Endothelial cell of umbilical vein (primary cell): ENCODE data around the gene PLEKHG2. TPM values are rescaled to one million over a fixed set of nuclear protein-coding genes. Genes with fewer than 3 reads are reported as not detected.

ENCODE experiments used
- BruUV-seq: library from RNA; stranded (reverse); fragments of 400-500 nt; replicated peaks from 2 replicates; lab custom pipeline; 2021; lab: Mats Ljungman, UMichigan
- CTCF ChIA-PET: fragments of 300-600, 350-600 bp; sonication (Branson Sonifier 250); formaldehyde crosslinking; loops from one replicate; lab custom pipeline; 2021; ENCODE audit warnings: antibody characterized with exemption, inconsistent platforms; lab: Charles Lee
- POLR2A ChIA-PET: fragments of 300-600, 350-600 bp; sonication (Branson Sonifier 250); formaldehyde crosslinking; loops from one replicate; lab custom pipeline; 2021; ENCODE audit warnings: antibody characterized with exemption, inconsistent platforms; lab: Charles Lee
- DNase-seq: peaks from one replicate; pipeline ENCODE4 v3.0.0-alpha.2; 2011; ENCODE audit warnings: low read depth, low spot score
- FAIRE-seq: peaks from 2 replicates; lab custom pipeline; 2011; peaks lifted over from hg19 to GRCh38; lab: Jason Lieb, UNC
- H2AFZ ChIP-seq: 2 replicates; pipeline ENCODE4 v1.6.0; 2012; ENCODE audit warnings: low read depth, low read length, control low read depth, inconsistent platforms
- H3K27ac ChIP-seq: 2 replicates; pipeline ENCODE4 v1.5.1; 2011; ENCODE audit warnings: low read depth, mild to moderate bottlenecking, control low read depth, low read length, moderate library complexity; ENCODE audit not compliant: insufficient read depth
- H3K27me3 ChIP-seq, 2 experiments: 2 replicates each; pipeline versions ENCODE4 v1.6.0 to v1.6.1; 2011; ENCODE audit warnings: low read length in 2 of 2, mixed read lengths in 1 of 2; ENCODE audit not compliant: control insufficient read depth in 2 of 2, insufficient read depth in 2 of 2
- H3K36me3 ChIP-seq, 2 experiments: 2 replicates in 1 of 2; 3 replicates in 1 of 2; pipeline ENCODE4 v1.5.1; 2011; ENCODE audit warnings: low read length in 2 of 2, mild to moderate bottlenecking in 1 of 2, moderate library complexity in 1 of 2; ENCODE audit not compliant: control insufficient read depth in 2 of 2, insufficient read depth in 2 of 2; ENCODE audit errors: extremely low read depth in 1 of 2
- H3K4me1 ChIP-seq: 3 replicates; pipeline ENCODE4 v1.5.1; 2011; ENCODE audit warnings: mild to moderate bottlenecking, low read length; ENCODE audit not compliant: control insufficient read depth, insufficient read depth; ENCODE audit errors: extremely low read depth
- H3K4me2 ChIP-seq: 2 replicates; pipeline ENCODE4 v1.6.1; 2011; ENCODE audit warnings: low read length, control low read depth, mixed read lengths; ENCODE audit not compliant: insufficient read depth
- H3K4me3 ChIP-seq, 3 experiments: fragments of 200-600 bp in 1 of 3; sonication (generic), shearing (Covaris generic) in 1 of 3; replicated peaks in 1 of 3; 2 replicates each; pipeline ENCODE4 v1.5.1; 2011 to 2016; ENCODE audit warnings: control low read depth in 3 of 3, low read length in 3 of 3, mild to moderate bottlenecking in 2 of 3, inconsistent platforms in 1 of 3, low read depth in 1 of 3, moderate library complexity in 1 of 3; ENCODE audit not compliant: insufficient read depth in 1 of 3
- H3K79me2 ChIP-seq: 2 replicates; pipeline ENCODE4 v1.6.0; 2012; ENCODE audit warnings: low read length, inconsistent platforms; ENCODE audit not compliant: control insufficient read depth, insufficient read depth
- H3K9ac ChIP-seq: replicated peaks from 2 replicates; pipeline ENCODE3; 2011; ENCODE audit warnings: low read length, control low read depth; ENCODE audit not compliant: insufficient read depth; ENCODE audit errors: extremely low read depth
- H3K9me1 ChIP-seq: replicated peaks from 3 replicates; pipeline ENCODE4 v1.6.0; 2011; ENCODE audit warnings: mild to moderate bottlenecking, low read length; ENCODE audit not compliant: control insufficient read depth, insufficient read depth; ENCODE audit errors: extremely low read depth
- H3K9me3 ChIP-seq: replicated peaks from 2 replicates; pipeline ENCODE4 v1.5.1; 2012; ENCODE audit warnings: low read length, inconsistent platforms; ENCODE audit not compliant: control insufficient read depth, insufficient read depth
- H4K20me1 ChIP-seq: replicated peaks from 2 replicates; pipeline ENCODE3; 2011; ENCODE audit warnings: mild to moderate bottlenecking, low read length; ENCODE audit not compliant: control insufficient read depth, insufficient read depth; ENCODE audit errors: extremely low read depth
- CTCF ChIP-seq, 2 donors: IDR thresholded peaks; 1 replicate in 1 of 2; 2 replicates in 1 of 2; pipeline ENCODE4 v1.5.1; 2011; ENCODE audit warnings: low read length in 2 of 2, mild to moderate bottlenecking in 2 of 2, moderate library complexity in 2 of 2, control low read depth in 1 of 2, inconsistent platforms in 1 of 2, low read depth in 1 of 2; ENCODE audit not compliant: insufficient read depth in 1 of 2; ENCODE audit errors: extremely low read depth in 1 of 2
- EZH2 ChIP-seq: IDR thresholded peaks from 2 replicates; pipeline ENCODE4 v1.6.1; 2012; ENCODE audit warnings: borderline replicate concordance, low read depth, mild to moderate bottlenecking, moderate library complexity, low read length, inconsistent platforms; ENCODE audit not compliant: severe bottlenecking
- FOS ChIP-seq: IDR thresholded peaks from 2 replicates; pipeline ENCODE4 v1.6.1; 2011; ENCODE audit warnings: mild to moderate bottlenecking, low read length, moderate library complexity, borderline replicate concordance; ENCODE audit not compliant: insufficient read depth
- GATA2 ChIP-seq: IDR thresholded peaks from 2 replicates; pipeline ENCODE4 v1.7.0; 2011; ENCODE audit warnings: low read depth, mild to moderate bottlenecking, moderate library complexity, mixed read lengths, low read length; ENCODE audit not compliant: insufficient read length, insufficient read depth
- JUN ChIP-seq: IDR thresholded peaks from 2 replicates; pipeline ENCODE4 v1.6.1; 2011; ENCODE audit warnings: borderline replicate concordance, low read depth; ENCODE audit not compliant: insufficient read length, insufficient read depth
- MAX ChIP-seq: IDR thresholded peaks from 2 replicates; pipeline ENCODE4 v1.6.1; 2011; ENCODE audit not compliant: insufficient read depth, insufficient read length
- MYC ChIP-seq: IDR thresholded peaks from one replicate; pipeline ENCODE4 v1.6.1; 2011; ENCODE audit warnings: mild to moderate bottlenecking, low read depth, low read length
- POLR2A ChIP-seq: IDR thresholded peaks from 2 replicates; pipeline ENCODE4 v1.6.1; 2012; ENCODE audit warnings: low read depth, mild to moderate bottlenecking, control low read depth, low read length
- POLR2AphosphoS5 ChIP-seq: IDR thresholded peaks from 2 replicates; pipeline ENCODE4 v1.6.1; 2012; ENCODE audit warnings: low read depth, mild to moderate bottlenecking, control low read depth, low read length, moderate library complexity; ENCODE audit not compliant: insufficient read depth
- dilution Hi-C: fragments of 300-500 bp; cut with MboI; formaldehyde crosslinking; loops from one replicate; pipeline ENCODE4 v1.15.0; 2019; ENCODE audit warnings: low sequenced_read_pairs; ENCODE audit not compliant: extremely low pct_ligation_motif_present
- intact Hi-C: fragments of 100-400 bp; cut with micrococcal nuclease; formaldehyde crosslinking; loops from one replicate; pipeline ENCODE4 v1.10.0; 2022
- polyA plus RNA-seq, 4 experiments: library from polyadenylated mRNA; depleted of rRNA in 3 of 4; stranded (reverse) in 3 of 4; unstranded in 1 of 4; fragments of >200 nt; gene quantifications; 2 replicates each; pipeline versions ENCODE4 v1.2.1 to v1.2.3, GENCODE V29; 2011 to 2012; ENCODE audit warnings: missing spikeins in 1 of 4
- total RNA-seq: library from RNA; stranded (reverse); gene quantifications from 2 replicates; pipeline ENCODE4 v1.2.3, GENCODE V29; 2021

The PLEKHG2 gene
- total and polyA plus RNA-seq, 2 donors (not counting 3 experiments of a cell fraction or from before 2014, with no cell fraction given), result 44.7 to 74.1 TPM

- peaks cover 45% of the 10 kb centered on the region for H3K4me1 ChIP-seq
- H3K9me3 ChIP-seq, result no peaks in the 10 kb centered on the region
- no peak overlapping the region for H3K9ac ChIP-seq
- H4K20me1 ChIP-seq, result no peaks in the 10 kb centered on the region
- ChIA-PET CTCF (interaction anchor here (5.0 kb wide), 1 partner anchor 8 kb away, joined by 42 read pairs; no protein-coding TSS in a partner anchor), POLR2A (interaction anchor here (0.7 to 1.2 kb wide), 3 partner anchors 14 to 30 kb away, joined by 3 to 6 read pairs (median 5); partner anchors contain the start of genes MED29, PAF1 and RPS16)
- H3K27me3 ChIP-seq, result no peaks in the 10 kb centered on the region
- intact Hi-C loops, result no loop called here
- H3K4me2 ChIP-seq, result no peak overlapping the region
- H3K27ac ChIP-seq, result no peak overlapping the region
- H3K4me3 ChIP-seq, result no peak overlapping the region
- peaks cover 22% of the 10 kb centered on the region for H3K79me2 ChIP-seq
- DNase-seq (no peak), FAIRE-seq (no peak)
- no peak overlapping the region for H2AFZ ChIP-seq
- dilution Hi-C loops, result no loop called here
- H3K36me3 ChIP-seq, result no peaks in the 10 kb centered on the region
- H3K9me1 ChIP-seq, result no peaks in the 10 kb centered on the region
- no TSS peak for BruUV-seq
- TF ChIP-seq POLR2A (no peak), JUN (no peak), EZH2 (no peak), GATA2 (no peak), FOS (no peak), MAX (no peak), MYC (no peak), CTCF (IDR thresholded peaks at IDR 0.05; ENCODE audit: extremely low read depth in 1 of 2, insufficient read depth in 1 of 2, low read depth in 1 of 2, low read length in 2 of 2) (no peak), POLR2AphosphoS5 (no peak)
Observed at GRCh38 chr19:39405261-39405957, 7.1 kb upstream of the PLEKHG2 start.
